Right lobe of liver (tissue), 6 donors: Measurements from ENCODE around the gene CCR1. TPM values are rescaled to one million over a fixed set of nuclear protein-coding genes. Genes with fewer than 3 reads are reported as not detected.

Source experiments
- ATAC-seq, 4 donors: fragments of 200-7000 bp; cut with Tn5 transposase; one replicate each; pipeline ENCODE4 v1.9.1; 2020; ENCODE audit warnings: mild to moderate bottlenecking in 4 of 4, moderate library complexity in 4 of 4
- DNase-seq, 3 donors: peaks; one replicate each; pipeline ENCODE4 v3.0.0-alpha.2; 2020
- H3K27ac ChIP-seq, 3 donors: fragments of 200-600 bp; one replicate each; pipeline ENCODE4 v1.8.0; 2022
- H3K27me3 ChIP-seq, 2 donors: fragments of 200-600 bp; one replicate each; pipeline ENCODE4 v1.8.0; 2022
- H3K36me3 ChIP-seq, 4 donors: fragments of 200-600 bp; sonication (generic) in 1 of 4; one replicate each; pipeline versions ENCODE4 v1.5.1 to v1.8.0; 2017 to 2022; ENCODE audit warnings: control low read depth in 1 of 4
- H3K4me1 ChIP-seq, 4 donors: fragments of 200-600 bp; sonication (generic) in 1 of 4; one replicate each; pipeline versions ENCODE4 v1.5.1 to v1.8.0; 2017 to 2022; ENCODE audit warnings: control low read depth in 1 of 4
- H3K4me3 ChIP-seq, 3 donors: fragments of 200-600 bp; one replicate each; pipeline ENCODE4 v1.8.0; 2022
- H3K9me3 ChIP-seq, 4 donors: fragments of 200-600 bp; sonication (generic) in 1 of 4; one replicate each; pipeline versions ENCODE4 v1.5.1 to v1.8.0; 2017 to 2022; ENCODE audit warnings: control low read depth in 1 of 4
- CTCF ChIP-seq, 4 donors: fragments of 200-600 bp in 3 of 4; fragments of 450-650 bp in 1 of 4; IDR thresholded peaks; one replicate each; pipeline versions ENCODE4 v1.5.1 to v1.8.0; 2016 to 2022; ENCODE audit warnings: antibody characterized with exemption in 4 of 4, mild to moderate bottlenecking in 2 of 4
- POLR2A ChIP-seq: fragments of 450-650 bp; IDR thresholded peaks from one replicate; pipeline ENCODE4 v1.6.1; 2017; ENCODE audit warnings: antibody characterized with exemption, mild to moderate bottlenecking
- WGBS: methylation state at CpG from one replicate; pipeline ENCODE4 v1.1.6; 2018; ENCODE audit warnings: low coverage, low lambda C conversion rate; ENCODE audit not compliant: insufficient coverage; ENCODE audit errors: missing lambda C conversion rate; 5-methylcytosine and 5-hydroxymethylcytosine counted together
- intact Hi-C, 2 donors: fragments of 100-400 bp; cut with DNase I; formaldehyde crosslinking; loops; one replicate each; pipeline versions ENCODE4 v1.11.2 to v1.14.1; 2022
- total RNA-seq, 6 experiments: library from RNA; depleted of rRNA in 2 of 6; stranded (reverse); fragments of >200 nt in 2 of 6; fragmentation: NEBNext Ultra II Directional in 3 of 6; extraction: Animal tissue kit (Norgen Biotek cat#: 25700) in 3 of 6; gene quantifications; one replicate each; pipeline versions ENCODE4 v1.1.0 to v1.2.4, GENCODE V29; 2016 to 2023
- donor health status: DM: no; HTN: yes; CAD: no.
- donor health status: DM: no; HTN: no; CAD: no.
- donor health status: DM: no; HTN: no; CAD: no.
- donor health status: DM: no; HTN: yes; CAD: no.
- donor health status: DM: no; HTN: yes; CAD: no.

Gene CCR1
- total RNA-seq, 6 experiments from 2014 or later = 1.6 to 17.3 (median 3.1) TPM

- H3K4me3 ChIP-seq = no peak overlapping the region
- no peaks in the 10 kb centered on the region for H3K27me3 ChIP-seq
- no peaks in the 10 kb centered on the region for H3K9me3 ChIP-seq
- no peaks in the 10 kb centered on the region for H3K36me3 ChIP-seq
- no peak overlapping the region for H3K27ac ChIP-seq
- 86% methylated on average over 1 of the region's 1 CpG for WGBS
- TF ChIP-seq CTCF (IDR thresholded peaks at IDR 0.05) (no peak), POLR2A (no peak)
- intact Hi-C loops = no loop called here
- DNase-seq (no peak), ATAC-seq (no peak)
- no peaks in the 10 kb centered on the region for H3K4me1 ChIP-seq
Measured at GRCh38 chr3:46154311-46154710, 53.8 kb downstream of the CCR1 start.

Other genes with a start within 250 kb of the CCR1 start
- 10 to 100 TPM; 16.0 to 22.0 (median 21.0) TPM for gene FYCO1, start 212.5 kb downstream of the CCR1 start, total RNA-seq
- under 1 TPM in 3 of 6 experiments, not detected in 3; 0.02 to 0.06 (median 0.04) TPM for gene XCR1, start 180.8 kb downstream of the CCR1 start, total RNA-seq
- under 1 TPM in 1 of 6 experiments, not detected in 5; 0.27 TPM for gene CCR3, start 34.1 kb upstream of the CCR1 start, total RNA-seq
- 1 to 10 TPM in 3 of 6 experiments, under 1 TPM in 3; 0.66 to 1.5 (median 0.92) TPM for gene CCR2, start 145.8 kb upstream of the CCR1 start, total RNA-seq
- gene CCR5, start 162.6 kb upstream of the CCR1 start, total RNA-seq = 1 to 10 TPM in 2 of 6 experiments, under 1 TPM in 4; 0.22 to 2.0 (median 0.43) TPM
- 1 to 10 TPM in 3 of 6 experiments, under 1 TPM in 3; 0.30 to 2.8 (median 1.3) TPM for gene CCRL2, start 198.9 kb upstream of the CCR1 start, total RNA-seq